GM23338 (cell line): ENCODE measurements around the gene SH3RF2. TPM values are rescaled to one million over a fixed set of nuclear protein-coding genes. Genes with fewer than 3 reads are reported as not detected.

Experiments used
- ATAC-seq: fragments of 200-7000 bp; cut with Tn5 transposase; 3 replicates; pipeline ENCODE4 v1.9.1; 2020
- DNase-seq: peaks from one replicate; pipeline ENCODE4 v3.0.0-alpha.2; 2015; ENCODE audit warnings: low spot score
- H2AFZ ChIP-seq: fragments of 200-600 bp; sonication (generic); 2 replicates; pipeline ENCODE4 v1.8.0; 2016; ENCODE audit warnings: antibody characterized with exemption, mild to moderate bottlenecking, moderate library complexity
- H3F3A ChIP-seq: fragments of 200-600 bp; sonication (generic); replicated peaks from 2 replicates; pipeline ENCODE4 v1.8.0; 2017; ENCODE audit warnings: antibody characterized with exemption, mixed run types, low read depth
- H3K27ac ChIP-seq: fragments of 200-600 bp; sonication (generic); 2 replicates; pipeline ENCODE4 v1.6.1; 2016; ENCODE audit warnings: low read depth
- H3K27me3 ChIP-seq: fragments of 200-600 bp; sonication (generic); 2 replicates; pipeline ENCODE4 v1.8.0; 2016; ENCODE audit warnings: mild to moderate bottlenecking, mixed run types, moderate library complexity; ENCODE audit not compliant: insufficient read depth
- H3K36me3 ChIP-seq: fragments of 200-600 bp; sonication (generic); 2 replicates; pipeline ENCODE4 v1.8.0; 2016; ENCODE audit warnings: mild to moderate bottlenecking; ENCODE audit not compliant: insufficient read depth
- H3K4me1 ChIP-seq: fragments of 200-600 bp; sonication (generic); 2 replicates; pipeline ENCODE4 v1.8.0; 2016; ENCODE audit warnings: mild to moderate bottlenecking, moderate library complexity; ENCODE audit not compliant: insufficient read depth
- H3K4me2 ChIP-seq: fragments of 200-600 bp; sonication (generic); 2 replicates; pipeline ENCODE4 v1.7.1; 2017; ENCODE audit warnings: mixed run types
- H3K4me3 ChIP-seq: fragments of 200-600 bp; sonication (generic); 2 replicates; pipeline ENCODE4 v1.6.1; 2016; ENCODE audit warnings: mixed run types
- H3K79me2 ChIP-seq: fragments of 200-600 bp; sonication (generic); replicated peaks from 2 replicates; pipeline ENCODE4 v1.8.0; 2017; ENCODE audit warnings: mild to moderate bottlenecking; ENCODE audit not compliant: insufficient read depth
- H3K9me2 ChIP-seq: fragments of 200-600 bp; sonication (generic); 2 replicates; pipeline ENCODE4 v1.8.0; 2017; ENCODE audit not compliant: insufficient read depth
- H4K20me1 ChIP-seq: fragments of 200-600 bp; sonication (generic); replicated peaks from 2 replicates; pipeline ENCODE4 v1.8.0; 2017; ENCODE audit warnings: mild to moderate bottlenecking; ENCODE audit not compliant: insufficient read depth
- H3K27ac Mint-ChIP-seq: 2 replicates; pipeline ENCODE4 v1.8.0; 2020; ENCODE audit warnings: inconsistent platforms, mild to moderate bottlenecking, moderate library complexity, mixed read lengths
- H3K27me3 Mint-ChIP-seq: 3 replicates; pipeline ENCODE4 v1.8.0; 2022; ENCODE audit warnings: low read depth, mild to moderate bottlenecking, moderate library complexity, mixed read lengths, inconsistent platforms; ENCODE audit not compliant: insufficient read depth, poor library complexity
- H3K36me3 Mint-ChIP-seq: 3 replicates; pipeline ENCODE4 v1.8.0; 2021; ENCODE audit warnings: low read depth, mild to moderate bottlenecking, inconsistent platforms, moderate library complexity, mixed read lengths
- H3K4me1 Mint-ChIP-seq: 3 replicates; pipeline ENCODE4 v1.8.0; 2020; ENCODE audit warnings: mild to moderate bottlenecking, inconsistent platforms, mixed read lengths
- H3K4me3 Mint-ChIP-seq: 3 replicates; pipeline ENCODE4 v1.8.0; 2021; ENCODE audit warnings: moderate library complexity, mild to moderate bottlenecking, inconsistent platforms, mixed read lengths
- H3K9me3 Mint-ChIP-seq: 3 replicates; pipeline ENCODE4 v1.8.0; 2020; ENCODE audit warnings: moderate library complexity, mild to moderate bottlenecking, inconsistent platforms, mixed read lengths
- CREB1 ChIP-seq: fragments of 250-450 bp; sonication (Bioruptor Pico); IDR thresholded peaks from 2 replicates; pipeline ENCODE4 v1.5.0; 2020; ENCODE audit warnings: low read depth, mild to moderate bottlenecking, moderate library complexity
- CTCF ChIP-seq, 2 experiments: fragments of 200-600 bp in 1 of 2; sonication (generic) in 1 of 2; conservative IDR thresholded peaks; 2 replicates each; pipeline versions ENCODE4 v1.5.1 to v1.6.1; 2016 to 2017; ENCODE audit warnings: antibody characterized with exemption in 2 of 2, low read depth in 2 of 2, mild to moderate bottlenecking in 2 of 2, moderate library complexity in 1 of 2
- ETS1 ChIP-seq: IDR thresholded peaks from 2 replicates; pipeline ENCODE4 v1.6.1; 2016; ENCODE audit warnings: antibody characterized with exemption
- EZH2phosphoT487 ChIP-seq: fragments of 200-600 bp; sonication (generic); IDR thresholded peaks from one replicate; pipeline ENCODE4 v1.8.1; 2018; ENCODE audit warnings: antibody characterized with exemption; ENCODE audit not compliant: unreplicated experiment
- JUNB ChIP-seq: IDR thresholded peaks from one replicate; pipeline ENCODE4 v1.6.1; 2016; ENCODE audit warnings: antibody characterized with exemption; ENCODE audit not compliant: unreplicated experiment
- NANOG ChIP-seq: IDR thresholded peaks from 2 replicates; pipeline ENCODE4 v1.6.1; 2016; ENCODE audit warnings: antibody characterized with exemption, borderline replicate concordance
- POLR2AphosphoS5 ChIP-seq: IDR thresholded peaks from 2 replicates; pipeline ENCODE4 v1.6.1; 2016; ENCODE audit warnings: antibody characterized with exemption, low read depth
- STAT1 ChIP-seq: IDR thresholded peaks from one replicate; pipeline ENCODE4 v1.6.1; 2016; ENCODE audit warnings: antibody characterized with exemption; ENCODE audit not compliant: unreplicated experiment
- ZNF114 ChIP-seq: fragments of 250-450 bp; sonication (Bioruptor Pico); IDR thresholded peaks from 2 replicates; pipeline ENCODE4 v1.5.0; 2020; ENCODE audit warnings: mild to moderate bottlenecking, moderate library complexity
- ZNF331 ChIP-seq: fragments of 250-450 bp; sonication (Bioruptor Pico); IDR thresholded peaks from 2 replicates; pipeline ENCODE4 v1.5.0; 2020; ENCODE audit warnings: low read depth, mild to moderate bottlenecking, moderate library complexity
- polyA plus RNA-seq: library from polyadenylated mRNA; unstranded; fragments of >200 nt; fragmentation: Nextera tagmentation; extraction: Ambion mirVana; gene quantifications from 2 replicates; pipeline ENCODE4 v1.2.1, GENCODE V29; 2016
- total RNA-seq: library from RNA; depleted of rRNA; stranded (reverse); fragments of >200 nt; shearing (Covaris generic); gene quantifications from 2 replicates; pipeline ENCODE4 v1.2.3, GENCODE V29; 2014

The SH3RF2 gene
- total and polyA plus RNA-seq, 2 experiments from 2014 or later: 1.7 to 2.4 TPM

GRCh38 chr5:146068206-146068605 lies 131.8 kb downstream of the SH3RF2 start:
- Histone ChIP-seq H2AFZ (no peak overlapping the region), H3K4me1 (peaks cover 8% of the 10 kb centered on the region), H4K20me1 (no peaks in the 10 kb centered on the region), H3K79me2 (no peaks in the 10 kb centered on the region), H3K27me3 (peaks cover 18% of the 10 kb centered on the region), H3K27ac (no peak overlapping the region), H3K4me2 (no peak overlapping the region), H3K4me3 (no peak overlapping the region), H3K36me3 (no peaks in the 10 kb centered on the region), H3F3A (no peaks in the 10 kb centered on the region), H3K9me2 (no peaks in the 10 kb centered on the region)
- H3K27ac Mint-ChIP-seq: no peak overlapping the region
- H3K4me1 Mint-ChIP-seq: peaks cover 12% of the 10 kb centered on the region
- no peaks in the 10 kb centered on the region for H3K36me3 Mint-ChIP-seq
- TF ChIP-seq CREB1 (CRISPR knock-in tag) (no peak), JUNB (no peak)
- ATAC-seq (no peak), DNase-seq (no peak)
- H3K27me3 Mint-ChIP-seq: peaks cover 7% of the 10 kb centered on the region
- peaks cover 3% of the 10 kb centered on the region; the same call in 1 of the 3 replicates for H3K9me3 Mint-ChIP-seq
- H3K4me3 Mint-ChIP-seq: no peak overlapping the region

- no peak overlapping the region for H3K4me3 ChIP-seq
- H3K36me3 ChIP-seq: no peaks in the 10 kb centered on the region
- no peak for ATAC-seq
- no peak overlapping the region for H3K4me2 ChIP-seq
- H3K27me3 ChIP-seq: peaks cover 20% of the 10 kb centered on the region
- Mint-ChIP-seq H3K27me3 (peaks cover 7% of the 10 kb centered on the region), H3K4me1 (peaks cover 20% of the 10 kb centered on the region), H3K4me3 (no peak overlapping the region), H3K9me3 (peaks cover 3% of the 10 kb centered on the region; the same call in 1 of the 3 replicates), H3K27ac (no peak overlapping the region), H3K36me3 (no peaks in the 10 kb centered on the region)
- TF ChIP-seq EZH2phosphoT487 (no peak), CTCF (conservative IDR thresholded peaks at IDR 0.05; ENCODE audit: low read depth in 2 of 2) (no peak), STAT1 (no peak), ETS1 (no peak), ZNF331 (CRISPR knock-in tag) (no peak), JUNB (no peak), ZNF114 (CRISPR knock-in tag) (no peak), NANOG (no peak), POLR2AphosphoS5 (no peak)
- H3K27ac ChIP-seq: no peak overlapping the region
- DNase-seq: no peak
- H3K79me2 ChIP-seq: no peaks in the 10 kb centered on the region
- no peaks in the 10 kb centered on the region for H4K20me1 ChIP-seq
- no peaks in the 10 kb centered on the region for H3K9me2 ChIP-seq
- no peaks in the 10 kb centered on the region for H3F3A ChIP-seq
- no peak overlapping the region for H2AFZ ChIP-seq
- peaks cover 16% of the 10 kb centered on the region for H3K4me1 ChIP-seq
Measured at GRCh38 chr5:146068977-146069779, 132.8 kb downstream of the SH3RF2 start.
